GM21723 (cell line): ENCODE measurements around the gene RNF128.

Experiments
- ATAC-seq: cut with Tn5 transposase; IDR thresholded peaks from one replicate; pipeline ENCODE4 v1.9.1; 2021; ENCODE audit warnings: mild to moderate bottlenecking, moderate library complexity; ENCODE audit not compliant: unreplicated experiment

RNF128 gene

GRCh38 chrX:106726485-106727437 lies at the start of gene RNF128:
TSS of gene RNF128 (plus strand) at chrX:106726701. CDS start at chrX:106726914, 213 bp downstream.
- ATAC-seq: no peak

- ATAC-seq: no peak
Observed at GRCh38 chrX:106680716-106681115, 45.8 kb upstream of the RNF128 start.

- no peak for ATAC-seq
Observed at GRCh38 chrX:106684207-106684606, 42.3 kb upstream of the RNF128 start.

- no peak for ATAC-seq
Observed at GRCh38 chrX:106692425-106693065, 34.0 kb upstream of the RNF128 start.

GRCh38 chrX:106696502-106696901 lies 30.0 kb upstream of the RNF128 start:
- no peak for ATAC-seq

- no peak for ATAC-seq
Observed at GRCh38 chrX:106698693-106699092, 27.8 kb upstream of the RNF128 start.

GRCh38 chrX:106702636-106703035 lies 23.9 kb upstream of the RNF128 start:
- no peak for ATAC-seq

GRCh38 chrX:106706466-106706865 lies 20.0 kb upstream of the RNF128 start:
- ATAC-seq: no peak

- no peak for ATAC-seq
Observed at GRCh38 chrX:106707771-106708454, 18.6 kb upstream of the RNF128 start.

- no peak for ATAC-seq
Observed at GRCh38 chrX:106710771-106711170, 15.7 kb upstream of the RNF128 start.

GRCh38 chrX:106711375-106711774 lies 15.1 kb upstream of the RNF128 start:
- no peak for ATAC-seq

- no peak for ATAC-seq
Observed at GRCh38 chrX:106716004-106716403, 10.5 kb upstream of the RNF128 start.

GRCh38 chrX:106716463-106716862 lies 10.0 kb upstream of the RNF128 start:
- ATAC-seq: no peak

- ATAC-seq: no peak
Observed at GRCh38 chrX:106718709-106719108, 7.8 kb upstream of the RNF128 start.

GRCh38 chrX:106725931-106726330 lies 570 bp upstream of the RNF128 start:
- ATAC-seq: no peak

GRCh38 chrX:106728337-106728736 lies 1.8 kb downstream of the RNF128 start:
- ATAC-seq: no peak

- ATAC-seq: no peak
Observed at GRCh38 chrX:106730401-106730800, 3.9 kb downstream of the RNF128 start.

- no peak for ATAC-seq
Observed at GRCh38 chrX:106731590-106731989, 5.1 kb downstream of the RNF128 start.

- no peak for ATAC-seq
Observed at GRCh38 chrX:106734827-106735226, 8.3 kb downstream of the RNF128 start.

- ATAC-seq: no peak
Observed at GRCh38 chrX:106740193-106740780, 13.8 kb downstream of the RNF128 start.

- ATAC-seq: no peak
Observed at GRCh38 chrX:106742193-106742592, 15.7 kb downstream of the RNF128 start.
